Activated naive CD4-positive, alpha-beta T cell treated with Interleukin-2 at 50 U/mL for 16 hours (primary cell): ENCODE data around the gene FMO5.
A peak's percentile ranks its signal among the peaks of the same experiment; 100 is the strongest.
"Not testable (repeated sequence)": the region's sequence is repeated elsewhere in the genome, so short reads cannot be mapped to it uniquely, and the experiment has no call there.

Experiments used
- DNase-seq: peaks from one replicate; pipeline ENCODE4 v3.0.0-alpha.2; 2020

FMO5 gene

DNA sequence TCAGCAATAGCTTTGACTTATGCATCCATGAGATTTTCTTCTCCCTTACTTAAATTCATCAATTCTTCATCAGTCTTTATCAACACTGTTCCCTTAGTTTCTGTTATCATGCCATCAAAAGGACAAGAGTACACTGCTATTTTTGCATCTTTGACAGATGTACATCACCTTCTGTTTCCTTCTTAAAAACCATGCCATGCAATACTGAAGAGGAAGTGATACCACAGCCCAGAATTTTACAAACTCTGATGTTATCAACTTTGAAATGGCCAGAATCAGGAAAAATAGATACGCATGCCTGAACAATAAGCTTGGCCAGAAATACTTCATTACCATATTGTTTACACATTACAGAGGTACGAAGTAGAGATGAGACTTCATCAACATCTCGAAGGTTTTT lies 21.1 kb downstream of the FMO5 start:
- no peak for DNase-seq

GRCh38 chr1:147202576-147202975 lies 22.6 kb downstream of the FMO5 start:
- DNase-seq = no peak

DNA sequence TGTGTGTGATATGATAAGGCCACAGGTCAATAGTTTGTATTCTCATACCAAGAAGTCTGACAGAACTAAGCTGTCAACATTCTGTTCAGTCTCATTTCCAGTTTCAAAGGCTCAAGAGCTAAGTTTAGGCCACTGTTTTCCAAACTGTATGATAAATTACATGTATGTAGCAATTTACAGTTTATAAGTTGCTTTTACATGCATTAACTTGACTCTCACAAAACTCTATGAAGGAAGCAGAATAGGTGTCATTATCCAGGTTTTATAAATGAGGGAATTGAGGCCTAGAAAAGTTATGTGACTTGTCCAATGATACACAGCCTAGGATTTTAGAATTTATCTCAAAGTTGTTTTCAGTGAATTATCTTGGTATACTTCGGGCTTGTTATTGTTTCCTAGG lies 23.4 kb downstream of the FMO5 start:
- no peak for DNase-seq

GRCh38 chr1:147201276-147201675 lies 23.9 kb downstream of the FMO5 start:
- no peak for DNase-seq

GRCh38 chr1:147197324-147197723 lies 27.8 kb downstream of the FMO5 start:
- not testable (repeated sequence) for DNase-seq

GRCh38 chr1:147189514-147189913 lies 35.6 kb downstream of the FMO5 start:
- DNase-seq = no peak

- DNase-seq = no peak
Observed at GRCh38 chr1:147185432-147185831, 39.7 kb downstream of the FMO5 start.

GRCh38 chr1:147177611-147178380 lies 47.3 kb downstream of the FMO5 start:
- DNase-seq = no peak

DNA sequence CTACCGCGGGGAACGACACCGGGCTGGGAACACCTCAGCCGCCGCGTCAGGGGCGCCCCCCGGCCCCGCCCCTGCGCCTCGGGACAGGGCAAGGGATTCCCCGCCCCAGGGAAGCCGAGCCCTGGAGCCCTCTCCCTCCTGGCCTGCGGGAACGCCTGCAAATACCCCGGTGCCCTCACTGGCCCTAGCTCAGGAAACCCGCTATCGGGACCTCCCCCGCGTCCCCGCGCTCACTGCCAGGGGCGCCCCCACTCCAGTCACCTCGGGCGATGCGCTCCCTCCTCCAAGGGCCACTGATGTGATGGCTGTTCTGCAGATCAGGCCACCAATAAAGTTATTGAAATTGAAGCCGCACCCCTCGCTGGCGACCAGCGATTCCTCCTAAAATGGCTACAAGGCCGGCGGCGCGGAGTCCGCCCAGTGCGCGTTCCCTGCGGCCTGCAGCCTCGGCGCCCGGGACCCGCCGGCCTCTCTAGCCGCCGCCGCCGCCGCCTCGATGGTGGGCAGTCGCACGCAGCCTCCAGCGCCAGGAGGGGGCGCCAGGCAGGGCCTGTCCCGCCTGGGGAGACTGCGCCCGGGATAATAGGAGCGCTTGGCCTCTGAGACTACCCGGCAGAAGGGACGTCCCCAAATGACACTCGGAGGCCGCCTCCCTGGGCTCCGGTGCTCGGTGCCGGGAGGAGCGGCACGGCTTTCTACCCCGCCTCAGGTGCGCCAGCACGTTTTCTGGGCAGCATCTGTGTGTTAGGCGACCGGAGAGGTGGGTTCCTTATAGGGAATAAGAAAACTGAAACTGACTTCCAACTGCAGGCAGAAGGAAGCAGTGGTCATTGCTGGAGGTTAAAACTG lies 52.7 kb downstream of the FMO5 start, which contains the start of gene PRKAB2:
TSS of gene PRKAB2 (minus strand) at position 303 of the 849 bp plus-strand sequence. CDS start 326 bp downstream, outside the sequence.
- DNase-seq = peak; percentile 91

DNA sequence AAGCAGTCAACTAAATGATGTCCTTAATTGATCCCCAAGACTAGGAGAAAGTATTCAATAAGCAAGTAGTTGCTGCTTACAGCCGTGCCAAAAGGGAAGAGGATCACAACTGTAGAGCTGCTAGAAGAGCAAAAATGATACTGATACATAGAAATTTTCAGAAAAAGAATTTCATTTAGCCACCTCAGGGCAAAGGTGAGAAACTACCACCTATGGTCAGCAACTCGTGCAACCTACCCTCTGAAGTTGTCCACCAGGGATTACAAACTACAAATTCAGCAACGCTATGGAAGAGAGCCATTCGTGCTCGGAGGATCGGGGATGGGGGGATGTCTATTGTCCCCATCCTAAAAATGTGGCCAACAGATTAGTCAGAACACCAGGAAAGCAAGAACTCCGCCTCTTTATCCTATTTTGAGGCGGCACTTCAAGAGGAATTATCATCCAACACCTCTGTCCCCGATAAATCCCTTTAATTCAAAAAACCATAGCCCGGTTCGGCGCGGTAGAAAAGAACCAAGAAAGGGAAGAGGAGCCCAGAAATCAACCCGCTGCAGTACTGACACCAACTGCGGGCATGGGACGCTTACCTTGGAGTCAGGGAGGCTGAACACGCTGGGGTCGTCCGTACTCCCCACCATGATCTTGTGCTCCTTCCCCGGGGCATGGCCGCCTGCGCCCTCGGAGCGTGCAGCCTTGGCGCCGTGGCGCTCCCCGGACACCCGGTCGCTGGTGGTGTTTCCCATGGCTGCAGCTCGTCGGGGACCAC lies 53.6 kb downstream of the FMO5 start:
- DNase-seq = no peak

DNA sequence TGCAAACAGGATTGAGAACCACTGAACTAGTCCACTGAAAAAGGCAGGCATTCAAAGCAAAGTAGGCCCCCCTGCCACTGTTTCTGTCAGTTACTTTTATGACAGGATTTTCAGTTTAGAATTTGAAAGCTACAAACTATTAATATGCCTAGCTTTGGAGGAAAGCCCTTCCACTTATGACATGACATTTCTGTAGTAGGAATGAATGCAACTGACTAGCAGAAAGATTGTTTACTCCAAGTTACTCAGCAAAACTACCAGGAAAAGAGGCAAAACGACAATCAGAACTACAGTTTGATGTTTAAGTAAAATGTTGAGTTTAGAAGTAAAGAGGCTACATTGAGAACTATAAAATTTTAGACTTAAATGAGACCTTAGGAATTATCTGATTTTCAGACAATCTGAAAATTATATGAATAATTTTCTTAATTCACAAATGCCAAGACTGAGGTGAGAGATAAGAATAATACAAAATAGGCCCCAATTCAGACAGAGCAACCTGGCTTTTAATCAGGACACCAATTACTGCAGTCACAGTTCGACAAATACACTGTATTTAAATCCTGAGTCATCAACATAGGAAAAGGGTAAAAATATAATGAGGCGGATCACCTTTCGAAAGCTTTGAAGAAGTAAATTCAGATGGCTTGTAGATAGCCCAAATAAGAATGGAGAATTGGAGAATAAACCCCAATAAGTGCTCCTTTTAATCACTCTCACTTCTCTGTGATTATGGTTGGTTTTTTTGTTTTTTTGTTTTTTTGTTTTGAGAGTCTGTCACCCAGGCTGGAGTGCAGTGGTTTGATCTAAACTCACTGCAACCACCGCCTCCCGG lies 55.1 kb downstream of the FMO5 start:
- no peak for DNase-seq

DNA sequence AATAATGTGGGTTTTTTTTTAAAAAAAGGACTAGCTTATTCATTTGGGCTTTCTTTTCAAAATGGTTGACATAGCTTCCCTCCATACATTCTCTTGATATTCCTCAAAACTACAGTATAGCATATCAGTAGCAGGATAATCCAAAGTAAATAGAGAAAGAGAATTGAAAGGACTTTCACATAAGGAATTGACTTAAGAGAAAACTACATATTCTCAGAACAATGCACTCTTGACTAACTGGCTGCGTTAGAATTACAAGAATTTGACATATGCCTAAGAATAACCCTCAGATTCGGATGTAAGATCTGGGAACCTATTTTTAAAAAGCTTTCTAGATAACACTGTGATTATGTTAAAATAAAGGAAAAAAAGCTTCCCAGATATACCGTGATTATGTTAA lies 56.0 kb downstream of the FMO5 start:
- DNase-seq = no peak

GRCh38 chr1:147168626-147169058 lies 56.5 kb downstream of the FMO5 start:
- no peak for DNase-seq

DNA sequence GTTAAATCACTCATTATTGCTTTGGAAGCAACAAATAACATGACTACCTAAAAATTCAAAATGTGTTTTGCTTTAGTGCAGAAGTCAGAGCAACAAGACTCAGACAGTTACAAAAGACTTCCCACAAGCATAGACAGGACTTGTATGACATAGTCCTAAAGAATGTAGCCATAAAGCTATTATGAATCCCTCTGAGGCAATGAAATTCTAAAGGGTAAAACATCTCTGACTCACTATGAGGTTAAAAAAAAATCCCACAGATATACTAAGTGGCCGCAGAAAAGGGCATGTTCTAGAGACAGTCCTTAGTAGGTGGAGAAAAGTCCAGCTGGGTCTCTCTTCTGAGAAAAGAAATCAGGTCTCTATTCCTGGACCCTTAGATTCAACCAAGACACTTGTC lies 57.8 kb downstream of the FMO5 start:
- no peak for DNase-seq

GRCh38 chr1:147163019-147163418 lies 62.1 kb downstream of the FMO5 start:
- DNase-seq = no peak

DNA sequence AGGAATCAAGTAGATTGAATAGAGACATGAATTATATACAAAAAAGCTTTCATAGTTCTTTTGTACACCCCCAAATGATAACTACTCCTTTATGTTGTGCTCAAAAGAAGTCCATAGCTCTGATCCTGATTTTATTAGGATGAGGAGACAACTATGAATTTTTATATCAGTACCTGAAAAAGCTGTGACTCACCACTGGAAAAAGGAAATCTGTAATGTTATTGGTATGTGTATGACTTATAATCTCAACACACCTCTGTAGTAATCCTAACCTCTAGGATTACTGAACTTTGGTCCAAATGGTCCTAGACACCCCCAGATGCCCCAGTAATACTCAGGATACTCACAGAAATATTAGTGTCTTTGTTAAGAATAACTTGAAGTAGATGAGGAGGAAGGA lies 63.0 kb downstream of the FMO5 start:
- no peak for DNase-seq

DNA sequence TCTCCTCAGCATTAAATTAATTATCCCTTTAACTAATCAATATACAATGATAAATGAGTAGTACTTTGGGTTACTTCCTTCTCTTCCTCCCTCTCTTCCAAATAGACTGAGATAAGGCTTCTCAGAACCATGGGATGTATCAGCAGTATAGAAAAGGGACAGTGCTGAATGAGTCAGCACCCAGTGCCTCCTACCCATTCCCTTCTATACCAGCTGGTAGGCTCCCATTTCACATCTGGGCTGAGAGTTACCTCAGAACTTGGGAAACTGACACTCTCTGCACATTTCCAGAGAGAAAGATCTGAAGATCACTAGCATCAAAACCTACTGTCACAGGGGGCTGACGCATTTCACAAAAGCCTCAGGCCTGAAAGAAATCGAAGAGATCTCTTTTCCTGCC lies 68.0 kb downstream of the FMO5 start:
- DNase-seq = not testable (repeated sequence)

GRCh38 chr1:147156642-147157041 lies 68.5 kb downstream of the FMO5 start:
- no peak for DNase-seq

DNA sequence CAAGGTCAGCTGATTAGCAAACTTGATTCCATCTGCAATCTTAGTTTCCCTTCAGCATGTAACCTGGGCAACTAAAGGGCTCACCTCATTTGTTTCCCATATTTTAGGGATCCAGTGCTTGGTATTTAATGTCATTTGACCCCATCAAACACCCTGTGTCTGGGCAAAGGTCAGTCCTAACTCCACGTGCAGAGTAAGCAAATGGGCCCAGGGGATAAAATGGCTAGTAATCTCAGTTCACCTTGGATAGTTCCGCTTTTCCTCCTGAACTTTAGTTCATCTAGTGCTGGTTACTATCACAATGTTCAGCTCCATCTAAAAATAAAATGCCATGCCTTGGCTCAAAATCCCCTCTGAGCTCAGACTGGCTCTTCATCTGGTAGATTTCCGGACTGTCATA lies 72.4 kb downstream of the FMO5 start:
- DNase-seq = no peak

- no peak for DNase-seq
Observed at GRCh38 chr1:147151244-147151643, 73.9 kb downstream of the FMO5 start.

DNA sequence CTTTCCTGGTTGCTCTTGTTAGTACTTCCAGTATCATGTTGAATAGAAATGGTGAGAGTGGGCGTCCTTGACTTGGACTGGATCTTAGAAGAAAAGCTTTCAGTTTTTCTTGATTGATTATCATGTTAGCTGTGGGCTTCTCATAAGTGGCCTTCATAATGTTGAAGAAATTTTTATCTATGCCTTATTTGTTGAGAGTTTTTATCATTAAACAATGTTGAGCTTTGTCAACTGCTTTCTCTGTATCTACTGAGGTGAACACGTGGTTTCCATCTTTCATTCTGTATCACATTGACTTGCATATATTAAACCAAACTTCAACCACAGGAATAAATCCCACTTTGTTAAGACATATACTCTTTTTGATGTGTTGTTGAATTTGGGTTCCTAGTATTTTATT lies 82.3 kb downstream of the FMO5 start:
- DNase-seq = no peak
